ENCODE results near the gene ARFGAP3. TPM values are rescaled to one million over a fixed set of nuclear protein-coding genes. Genes with fewer than 3 reads are reported as not detected.

Gene ARFGAP3
- total RNA-seq, 2 experiments from 2014 or later: 27.1 to 27.2 TPM

GRCh38 chr22:42820045-42820763 is 36.9 kb downstream of the ARFGAP3 start:
- no peak overlapping the region for H3K4me3 Mint-ChIP-seq
- CTCF ChIA-PET: no interaction called here
- H3K36me3 Mint-ChIP-seq (ENCODE audit: low read depth): peaks cover 25% of the 10 kb centered on the region
- no peak overlapping the region for H3K27ac Mint-ChIP-seq
- intact Hi-C loops (cut with micrococcal nuclease): no loop called here
- no peaks in the 10 kb centered on the region for H3K4me1 Mint-ChIP-seq (ENCODE audit: low read depth)
- H3K27me3 Mint-ChIP-seq: no peaks in the 10 kb centered on the region
- ATAC-seq (no peak), DNase-seq (no peak)
- TF ChIP-seq, protein P1, sequence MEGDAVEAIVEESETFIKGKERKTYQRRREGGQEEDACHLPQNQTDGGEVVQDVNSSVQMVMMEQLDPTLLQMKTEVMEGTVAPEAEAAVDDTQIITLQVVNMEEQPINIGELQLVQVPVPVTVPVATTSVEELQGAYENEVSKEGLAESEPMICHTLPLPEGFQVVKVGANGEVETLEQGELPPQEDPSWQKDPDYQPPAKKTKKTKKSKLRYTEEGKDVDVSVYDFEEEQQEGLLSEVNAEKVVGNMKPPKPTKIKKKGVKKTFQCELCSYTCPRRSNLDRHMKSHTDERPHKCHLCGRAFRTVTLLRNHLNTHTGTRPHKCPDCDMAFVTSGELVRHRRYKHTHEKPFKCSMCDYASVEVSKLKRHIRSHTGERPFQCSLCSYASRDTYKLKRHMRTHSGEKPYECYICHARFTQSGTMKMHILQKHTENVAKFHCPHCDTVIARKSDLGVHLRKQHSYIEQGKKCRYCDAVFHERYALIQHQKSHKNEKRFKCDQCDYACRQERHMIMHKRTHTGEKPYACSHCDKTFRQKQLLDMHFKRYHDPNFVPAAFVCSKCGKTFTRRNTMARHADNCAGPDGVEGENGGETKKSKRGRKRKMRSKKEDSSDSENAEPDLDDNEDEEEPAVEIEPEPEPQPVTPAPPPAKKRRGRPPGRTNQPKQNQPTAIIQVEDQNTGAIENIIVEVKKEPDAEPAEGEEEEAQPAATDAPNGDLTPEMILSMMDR (IDR thresholded peaks at IDR 0.05): no peak
- POLR2A ChIA-PET: no interaction called here
- peaks cover 4% of the 10 kb centered on the region for H3K9me3 Mint-ChIP-seq

DNA sequence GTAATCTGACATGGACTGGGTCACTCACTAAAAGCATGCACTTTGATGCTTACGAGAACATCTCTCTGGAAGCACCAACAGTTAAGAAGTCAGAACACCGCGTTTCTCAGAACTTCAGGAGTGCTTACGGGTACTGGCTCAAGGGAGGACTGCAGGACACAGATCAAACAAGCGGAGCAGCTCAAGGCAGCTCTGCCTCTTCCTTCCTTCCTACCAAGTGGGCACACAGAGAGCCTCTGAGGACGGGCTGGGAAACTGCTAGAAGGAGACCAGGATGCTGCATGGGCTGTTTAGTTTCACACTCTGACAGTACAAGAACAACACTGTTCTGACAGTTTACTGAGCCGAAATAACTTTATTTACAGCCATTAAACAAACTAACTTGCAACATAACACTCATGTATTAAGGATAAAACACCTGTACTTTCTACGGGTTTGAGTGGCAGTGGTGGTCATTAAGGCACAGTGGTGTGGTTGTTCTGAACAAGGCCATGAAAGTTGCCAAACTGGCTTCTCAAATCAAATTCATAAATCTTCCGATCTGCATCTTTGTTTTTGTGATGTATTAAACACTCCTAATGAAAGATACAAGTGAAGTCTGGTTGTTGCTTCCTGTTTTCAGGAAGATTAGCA is 37.5 kb downstream of the ARFGAP3 start:
- TF ChIP-seq, protein P1 (IDR thresholded peaks at IDR 0.05): no peak
- ChIA-PET CTCF (interaction anchor here (1.2 kb wide), 1 partner anchor 13 kb away, joined by 3 read pairs; no protein-coding TSS in a partner anchor), POLR2A (no interaction called here)
- Mint-ChIP-seq H3K36me3 (ENCODE audit: low read depth) (peaks cover 23% of the 10 kb centered on the region), H3K4me1 (ENCODE audit: low read depth) (no peaks in the 10 kb centered on the region), H3K27me3 (no peaks in the 10 kb centered on the region), H3K27ac (no peak overlapping the region), H3K9me3 (peaks cover 4% of the 10 kb centered on the region), H3K4me3 (no peak overlapping the region)
- no peak for DNase-seq
- intact Hi-C loops (cut with micrococcal nuclease): no loop called here
- no peak for ATAC-seq

GRCh38 chr22:42817556-42817955 is 39.5 kb downstream of the ARFGAP3 start:
- peaks cover 4% of the 10 kb centered on the region for H3K9me3 Mint-ChIP-seq
- no peak overlapping the region for H3K27ac Mint-ChIP-seq
- no peak overlapping the region for H3K4me3 Mint-ChIP-seq
- TF ChIP-seq, protein P1 (IDR thresholded peaks at IDR 0.05): no peak
- intact Hi-C loops (cut with micrococcal nuclease): no loop called here
- ChIA-PET POLR2A (no interaction called here), CTCF (interaction anchor here (1.0 to 1.1 kb wide), 2 partner anchors 26 to 37 kb away, joined by 4 read pairs; no protein-coding TSS in a partner anchor)
- DNase-seq: no peak
- peaks cover 18% of the 10 kb centered on the region for H3K36me3 Mint-ChIP-seq (ENCODE audit: low read depth)
- ATAC-seq: no peak
- no peaks in the 10 kb centered on the region for H3K27me3 Mint-ChIP-seq
- H3K4me1 Mint-ChIP-seq (ENCODE audit: low read depth): no peaks in the 10 kb centered on the region

DNA sequence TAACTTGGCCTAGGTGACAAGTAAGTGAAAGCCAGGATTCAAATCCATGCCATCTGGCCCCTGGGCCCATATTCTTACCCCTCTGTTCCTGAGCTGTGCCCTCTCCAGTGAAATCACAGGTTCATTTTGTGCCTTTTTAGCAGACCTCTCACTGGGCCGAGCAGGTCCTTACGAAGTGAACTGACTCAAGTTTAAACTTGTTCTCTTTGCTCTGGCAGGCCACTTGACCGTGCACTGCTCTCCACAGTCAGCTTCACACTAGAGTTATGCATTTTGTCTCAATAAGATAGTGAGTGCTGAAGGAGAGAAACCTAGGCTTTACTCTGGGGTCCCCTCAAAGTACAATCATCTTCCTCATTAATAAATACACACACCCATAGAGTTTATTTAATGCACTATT is 40.7 kb downstream of the ARFGAP3 start:
- DNase-seq (no peak), ATAC-seq (no peak)
- TF ChIP-seq, protein P1 (IDR thresholded peaks at IDR 0.05): no peak
- intact Hi-C loops (cut with micrococcal nuclease): no loop called here
- Mint-ChIP-seq H3K9me3 (no peaks in the 10 kb centered on the region), H3K27me3 (no peaks in the 10 kb centered on the region), H3K36me3 (ENCODE audit: low read depth) (peaks cover 10% of the 10 kb centered on the region), H3K4me1 (ENCODE audit: low read depth) (no peaks in the 10 kb centered on the region), H3K4me3 (no peak overlapping the region), H3K27ac (no peak overlapping the region)
- ChIA-PET CTCF (interaction anchor here (1.1 kb wide), 1 partner anchor 28 kb away, joined by 4 read pairs; no protein-coding TSS in a partner anchor), POLR2A (interaction anchor here (1.4 kb wide), 1 partner anchor 16 kb away, joined by 3 read pairs; no protein-coding TSS in a partner anchor)

DNA sequence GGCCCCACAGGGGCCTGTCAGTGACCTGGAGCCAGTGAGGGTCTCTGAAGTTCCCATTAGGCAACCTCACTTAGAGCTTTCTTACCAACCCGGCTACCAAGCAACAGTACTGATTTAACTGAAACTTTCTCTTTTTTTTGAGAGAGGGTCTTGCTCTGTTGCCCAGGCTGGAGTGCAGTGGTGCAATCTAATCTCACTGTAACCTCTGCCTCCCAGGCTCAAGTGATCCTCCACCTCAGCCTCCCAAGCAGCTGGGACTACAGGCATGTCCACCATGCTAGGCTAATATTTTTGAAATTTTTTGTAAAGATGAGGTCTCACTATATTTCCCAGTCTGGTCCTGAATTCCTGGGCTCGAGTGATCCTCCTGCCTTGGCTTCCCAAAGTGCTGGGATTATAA is 42.5 kb downstream of the ARFGAP3 start:
- Mint-ChIP-seq H3K9me3 (no peaks in the 10 kb centered on the region), H3K27ac (no peak overlapping the region), H3K36me3 (ENCODE audit: low read depth) (peaks cover 7% of the 10 kb centered on the region), H3K4me3 (no peak overlapping the region), H3K4me1 (ENCODE audit: low read depth) (no peaks in the 10 kb centered on the region), H3K27me3 (no peaks in the 10 kb centered on the region)
- POLR2A ChIA-PET: no interaction called here
- no peak for ATAC-seq
- CTCF ChIA-PET: no interaction called here
- intact Hi-C loops (cut with micrococcal nuclease): no loop called here
- TF ChIP-seq, protein P1 (IDR thresholded peaks at IDR 0.05): no peak
- no peak for DNase-seq
